Fibroblast of gingiva (primary cell): ENCODE measurements around the gene HMMR.

Source experiments
- DNase-seq: peaks from one replicate; pipeline ENCODE4 v3.0.0-alpha.2; 2011; ENCODE audit warnings: low read depth

HMMR gene

GRCh38 chr5:163458778-163459385 lies 1.6 kb upstream of the HMMR start:
- DNase-seq, result no peak

- no peak for DNase-seq
These were observed 992 bp upstream of the HMMR start for GRCh38 chr5:163459462-163459818.

GRCh38 chr5:163459819-163460561 lies 442 bp upstream of the HMMR start, which contains the start of gene NUDCD2:
NUDCD2 (minus strand) TSS chr5:163460102; CDS start chr5:163460050, 52 bp downstream.
- peak; percentile 98 for DNase-seq

- DNase-seq, result peak; percentile 45
These were observed 2.6 kb downstream of the HMMR start for GRCh38 chr5:163463063-163463435.

- DNase-seq, result no peak
These were observed 7.2 kb downstream of the HMMR start for GRCh38 chr5:163467682-163468081.

- no peak for DNase-seq
These were observed 13.3 kb downstream of the HMMR start for GRCh38 chr5:163473635-163474243.

- DNase-seq, result no peak
These were observed 15.0 kb downstream of the HMMR start for GRCh38 chr5:163475411-163475810.

- no peak for DNase-seq
These were observed 17.9 kb downstream of the HMMR start for GRCh38 chr5:163478126-163478981.

GRCh38 chr5:163478982-163479271 lies 18.5 kb downstream of the HMMR start:
- DNase-seq, result no peak

GRCh38 chr5:163489055-163489744 lies 28.8 kb downstream of the HMMR start:
- DNase-seq, result peak; percentile 47

- no peak for DNase-seq
These were observed 29.3 kb downstream of the HMMR start for GRCh38 chr5:163489745-163490075.

- no peak for DNase-seq
These were observed 35.9 kb downstream of the HMMR start for GRCh38 chr5:163496286-163496685.

GRCh38 chr5:163497315-163497714 lies 36.9 kb downstream of the HMMR start:
- no peak for DNase-seq

- DNase-seq, result no peak
These were observed 38.5 kb downstream of the HMMR start for GRCh38 chr5:163498886-163499285.

- DNase-seq, result no peak
These were observed 42.1 kb downstream of the HMMR start for GRCh38 chr5:163502521-163502920.

- DNase-seq, result peak; percentile 90
These were observed 43.0 kb downstream of the HMMR start for GRCh38 chr5:163503106-163504078.

GRCh38 chr5:163504079-163504931 lies 43.9 kb downstream of the HMMR start:
- DNase-seq, result peak; percentile 71

GRCh38 chr5:163505049-163505367 lies 44.6 kb downstream of the HMMR start:
- DNase-seq, result no peak

- DNase-seq, result peak; percentile 91
These were observed 45.1 kb downstream of the HMMR start, which contains the start of gene MAT2B for GRCh38 chr5:163505368-163506094. MAT2B (plus strand) TSS chr5:163505619; CDS start chr5:163505687, 68 bp downstream.
